ENCODE measurements around the gene ELL2. TPM values are rescaled to one million over a fixed set of nuclear protein-coding genes. Genes with fewer than 3 reads are reported as not detected.

The ELL2 gene
- total RNA-seq, 1 donor from 2014 or later, result 76.3 TPM

DNA sequence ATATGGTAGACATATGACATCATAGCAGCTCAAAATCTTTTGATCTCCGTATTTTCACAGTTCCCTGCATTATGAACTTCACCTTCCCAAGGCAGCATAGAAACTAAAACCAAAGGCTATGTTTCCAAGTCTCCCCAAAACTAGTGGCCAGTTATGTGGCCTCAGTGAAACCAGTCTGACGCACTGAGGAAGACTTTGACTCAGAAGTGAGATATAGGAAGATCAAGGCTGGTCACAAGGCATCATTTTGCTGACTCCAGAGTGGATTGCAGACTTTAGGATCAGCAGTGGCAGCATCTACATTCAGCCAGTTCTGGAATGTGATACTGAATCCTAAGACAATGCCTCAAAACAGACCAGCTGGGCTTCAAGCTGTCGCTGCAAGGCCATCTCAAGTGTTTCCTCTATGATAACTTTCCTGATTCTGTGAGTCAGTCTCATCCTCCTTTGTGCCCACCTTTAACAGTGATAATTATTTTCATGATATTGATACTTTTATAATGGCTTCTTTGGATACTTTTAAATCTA, 34.4 kb upstream of the ELL2 start:
- Histone ChIP-seq H3K36me3 (ENCODE audit: control insufficient read depth, insufficient read depth, low read length) (no peaks in the 10 kb centered on the region), H3K4me3 (ENCODE audit: low read depth, low read length) (no peak overlapping the region), H3K27me3 (ENCODE audit: control insufficient read depth, insufficient read depth, low read length) (no peaks in the 10 kb centered on the region)
- TF ChIP-seq, protein P1, sequence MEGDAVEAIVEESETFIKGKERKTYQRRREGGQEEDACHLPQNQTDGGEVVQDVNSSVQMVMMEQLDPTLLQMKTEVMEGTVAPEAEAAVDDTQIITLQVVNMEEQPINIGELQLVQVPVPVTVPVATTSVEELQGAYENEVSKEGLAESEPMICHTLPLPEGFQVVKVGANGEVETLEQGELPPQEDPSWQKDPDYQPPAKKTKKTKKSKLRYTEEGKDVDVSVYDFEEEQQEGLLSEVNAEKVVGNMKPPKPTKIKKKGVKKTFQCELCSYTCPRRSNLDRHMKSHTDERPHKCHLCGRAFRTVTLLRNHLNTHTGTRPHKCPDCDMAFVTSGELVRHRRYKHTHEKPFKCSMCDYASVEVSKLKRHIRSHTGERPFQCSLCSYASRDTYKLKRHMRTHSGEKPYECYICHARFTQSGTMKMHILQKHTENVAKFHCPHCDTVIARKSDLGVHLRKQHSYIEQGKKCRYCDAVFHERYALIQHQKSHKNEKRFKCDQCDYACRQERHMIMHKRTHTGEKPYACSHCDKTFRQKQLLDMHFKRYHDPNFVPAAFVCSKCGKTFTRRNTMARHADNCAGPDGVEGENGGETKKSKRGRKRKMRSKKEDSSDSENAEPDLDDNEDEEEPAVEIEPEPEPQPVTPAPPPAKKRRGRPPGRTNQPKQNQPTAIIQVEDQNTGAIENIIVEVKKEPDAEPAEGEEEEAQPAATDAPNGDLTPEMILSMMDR (IDR thresholded peaks at IDR 0.05; ENCODE audit: insufficient read depth, low read length, severe bottlenecking), result no peak
- FAIRE-seq (no peak), DNase-seq (ENCODE audit: low read depth) (no peak)

DNA sequence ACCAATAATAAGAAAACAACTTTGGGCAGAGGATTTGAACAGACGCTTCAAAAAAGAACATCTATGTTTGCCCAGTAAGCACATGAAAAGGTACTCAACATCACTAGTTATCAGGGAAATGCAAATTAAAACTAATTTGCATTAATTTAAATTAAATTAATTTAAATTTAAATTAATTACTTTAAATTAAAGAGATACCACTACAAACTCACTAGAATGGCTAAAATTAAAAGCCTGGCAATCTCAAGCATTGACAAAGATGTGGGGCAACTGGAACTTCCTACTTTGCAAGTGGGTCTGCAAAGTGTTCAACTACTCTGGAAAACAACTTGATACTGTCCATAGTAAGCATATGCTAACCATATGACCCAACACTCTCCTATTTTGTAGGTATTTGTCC, 32.1 kb upstream of the ELL2 start:
- Histone ChIP-seq H3K4me3 (ENCODE audit: low read depth, low read length) (no peak overlapping the region), H3K27me3 (ENCODE audit: control insufficient read depth, insufficient read depth, low read length) (no peaks in the 10 kb centered on the region), H3K36me3 (ENCODE audit: control insufficient read depth, insufficient read depth, low read length) (no peaks in the 10 kb centered on the region)
- no peak for DNase-seq (ENCODE audit: low read depth)
- no peak for FAIRE-seq
- TF ChIP-seq, protein P1 (IDR thresholded peaks at IDR 0.05; ENCODE audit: insufficient read depth, low read length, severe bottlenecking), result no peak

DNA sequence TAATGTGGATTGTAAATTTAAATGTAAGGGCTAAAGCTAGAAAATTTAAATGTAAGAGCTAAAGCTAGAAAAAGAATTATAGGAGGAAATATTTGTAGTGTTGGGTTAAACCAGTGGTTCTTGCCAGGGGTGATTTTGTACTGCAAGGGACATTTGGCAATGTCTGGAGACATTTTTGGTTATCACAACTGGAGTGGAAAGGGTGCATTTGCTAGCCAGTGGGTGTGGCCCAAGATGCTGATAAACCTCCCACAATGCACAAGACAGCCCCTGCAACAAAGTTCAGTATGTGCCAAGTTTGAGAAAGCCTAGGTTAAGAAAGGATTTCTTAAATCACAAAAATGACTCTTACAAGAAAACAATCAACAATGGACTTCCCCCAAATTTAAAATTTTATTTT, 31.6 kb upstream of the ELL2 start:
- Histone ChIP-seq H3K36me3 (ENCODE audit: control insufficient read depth, insufficient read depth, low read length) (no peaks in the 10 kb centered on the region), H3K4me3 (ENCODE audit: low read depth, low read length) (no peak overlapping the region), H3K27me3 (ENCODE audit: control insufficient read depth, insufficient read depth, low read length) (no peaks in the 10 kb centered on the region)
- no peak for FAIRE-seq
- TF ChIP-seq, protein P1 (IDR thresholded peaks at IDR 0.05; ENCODE audit: insufficient read depth, low read length, severe bottlenecking), result no peak
- no peak for DNase-seq (ENCODE audit: low read depth)

DNA sequence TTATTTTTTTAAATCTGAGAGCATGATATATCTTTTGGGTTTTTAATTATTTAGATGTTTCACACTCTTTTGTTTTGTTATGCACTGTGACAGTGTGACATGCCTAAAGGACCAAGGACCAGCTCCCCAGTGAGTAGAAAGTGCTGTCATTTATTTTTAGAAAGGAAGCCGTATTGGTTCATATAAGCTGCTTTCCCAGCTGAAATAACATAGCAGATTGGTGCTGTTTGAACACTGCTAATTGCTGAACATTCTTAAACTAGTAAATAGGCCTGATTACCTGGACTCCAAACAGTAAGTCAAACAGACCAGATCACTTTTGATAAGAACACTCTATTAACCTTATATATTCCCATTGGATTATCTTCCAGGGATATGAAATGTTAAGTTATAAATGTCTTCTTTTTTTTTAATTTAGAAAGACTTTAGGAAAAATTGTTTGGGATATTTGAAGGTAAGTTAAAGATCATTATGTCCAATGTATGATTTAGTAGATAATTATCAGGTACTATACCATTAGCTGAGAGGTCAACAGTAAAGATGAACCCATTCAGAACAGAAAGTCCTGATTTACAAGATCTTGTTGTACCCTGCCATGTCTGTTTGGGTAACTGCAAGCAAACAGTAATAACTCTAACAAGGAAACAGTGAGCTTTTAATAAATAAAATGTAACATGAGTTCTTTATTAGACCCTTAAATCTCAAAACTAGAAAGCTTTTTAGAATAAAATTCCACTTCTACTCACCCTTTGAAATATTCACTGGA, 27.8 kb upstream of the ELL2 start:
- no peak overlapping the region for H3K4me3 ChIP-seq (ENCODE audit: low read depth, low read length)
- FAIRE-seq (no peak), DNase-seq (ENCODE audit: low read depth) (no peak)
- TF ChIP-seq, protein P1 (IDR thresholded peaks at IDR 0.05; ENCODE audit: insufficient read depth, low read length, severe bottlenecking), result no peak
- no peaks in the 10 kb centered on the region for H3K27me3 ChIP-seq (ENCODE audit: control insufficient read depth, insufficient read depth, low read length)
- H3K36me3 ChIP-seq (ENCODE audit: control insufficient read depth, insufficient read depth, low read length), result no peaks in the 10 kb centered on the region

DNA sequence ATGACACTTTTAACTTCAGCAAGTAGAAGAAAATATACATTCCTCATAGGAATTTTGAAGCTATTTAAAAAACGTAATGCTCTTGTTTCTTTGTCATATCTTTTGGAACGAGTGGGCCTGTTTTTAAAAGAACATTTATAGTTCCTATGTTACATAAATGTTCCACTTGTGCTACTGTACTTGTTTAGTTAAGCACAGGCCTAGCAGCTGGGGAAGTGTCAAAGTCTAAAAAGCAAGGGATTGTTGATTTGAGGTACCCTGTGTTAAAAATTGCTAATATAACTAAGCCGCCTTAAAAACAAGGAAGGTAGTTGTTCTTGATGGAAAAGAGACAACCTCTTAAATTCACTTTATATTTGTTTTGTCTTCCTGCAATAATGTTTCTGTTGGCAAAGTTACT, 27.2 kb upstream of the ELL2 start:
- Histone ChIP-seq H3K27me3 (ENCODE audit: control insufficient read depth, insufficient read depth, low read length) (no peaks in the 10 kb centered on the region), H3K4me3 (ENCODE audit: low read depth, low read length) (no peak overlapping the region), H3K36me3 (ENCODE audit: control insufficient read depth, insufficient read depth, low read length) (no peaks in the 10 kb centered on the region)
- TF ChIP-seq, protein P1 (IDR thresholded peaks at IDR 0.05; ENCODE audit: insufficient read depth, low read length, severe bottlenecking), result no peak
- no peak for FAIRE-seq
- no peak for DNase-seq (ENCODE audit: low read depth)
